GM12892 (cell line): ENCODE data around the gene CRISPLD2.

Experiments
- POLR2A ChIP-seq: IDR thresholded peaks from 2 replicates; pipeline ENCODE4 v1.6.1; 2011; ENCODE audit warnings: low read depth, low read length, control low read depth
- TAF1 ChIP-seq: IDR thresholded peaks from 2 replicates; pipeline ENCODE4 v1.6.1; 2011; ENCODE audit warnings: low read depth, mild to moderate bottlenecking, control low read depth, low read length, borderline replicate concordance

DNA sequence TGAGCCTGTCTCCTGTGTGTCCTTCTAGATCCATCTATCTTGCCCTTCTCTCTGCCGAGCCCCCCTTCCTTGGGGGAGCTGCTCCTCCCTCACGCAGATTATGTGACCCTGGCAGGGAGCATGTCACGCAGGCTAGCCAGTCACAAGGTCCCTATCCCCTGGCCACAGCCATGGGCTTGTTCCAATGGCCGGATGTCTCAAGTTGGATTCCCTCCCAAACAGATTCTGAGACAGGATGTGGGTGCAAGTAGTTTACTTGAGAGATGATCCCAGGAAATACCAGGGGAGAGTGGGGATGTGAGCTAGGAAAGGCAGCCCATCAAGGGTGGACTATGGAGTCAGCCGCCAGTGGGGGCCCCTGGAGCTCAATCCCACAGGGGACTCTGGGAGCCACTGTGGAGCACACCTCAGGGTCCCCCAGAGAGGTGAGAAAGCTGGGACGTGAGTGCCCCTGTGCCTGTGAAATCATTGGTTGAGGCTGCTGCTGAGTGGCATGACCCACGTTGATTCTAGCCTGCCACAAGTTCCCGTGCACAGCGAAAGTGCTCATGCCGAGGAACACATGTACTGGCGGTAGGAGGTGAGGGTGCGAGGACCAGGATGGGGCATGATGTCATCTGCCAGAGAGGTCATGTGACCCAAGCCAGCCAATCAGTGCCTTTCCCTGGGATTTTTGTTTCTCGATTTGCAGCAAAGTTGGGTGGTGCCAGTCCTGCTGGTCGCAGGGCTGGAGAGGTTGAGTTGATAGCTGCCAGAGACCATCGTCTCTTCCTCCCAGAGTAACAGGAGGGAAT, 6.4 kb upstream of the CRISPLD2 start:
- no peak for TF ChIP-seq POLR2A
- TF ChIP-seq TAF1 = no peak
